Fibroblast of lung (primary cell): ENCODE data around the gene PFDN5. TPM values are rescaled to one million over a fixed set of nuclear protein-coding genes. Genes with fewer than 3 reads are reported as not detected.

Source experiments
- DNase-seq, 2 donors: peaks; one replicate each; pipeline versions ENCODE4 v3.0.0 to v3.0.0-alpha.2; 2010; ENCODE audit warnings: low read depth in 2 of 2
- H2AFZ ChIP-seq: 2 replicates; pipeline ENCODE4 v1.5.1; 2012; ENCODE audit warnings: low read length, control low read depth, inconsistent platforms
- H3K27ac ChIP-seq: 2 replicates; pipeline ENCODE4 v1.5.1; 2011; ENCODE audit warnings: low read length, control low read depth; ENCODE audit not compliant: insufficient read depth
- H3K27me3 ChIP-seq: 2 replicates; pipeline ENCODE4 v1.5.1; 2011; ENCODE audit warnings: mild to moderate bottlenecking, low read length; ENCODE audit not compliant: control insufficient read depth, insufficient read depth
- H3K36me3 ChIP-seq: 2 replicates; pipeline ENCODE4 v1.5.1; 2011; ENCODE audit warnings: low read length; ENCODE audit not compliant: control insufficient read depth, insufficient read depth
- H3K4me1 ChIP-seq: 2 replicates; pipeline ENCODE4 v1.5.1; 2011; ENCODE audit warnings: low read length; ENCODE audit not compliant: control insufficient read depth, insufficient read depth; ENCODE audit errors: extremely low read depth
- H3K4me2 ChIP-seq: 2 replicates; pipeline ENCODE4 v1.5.1; 2011; ENCODE audit warnings: low read length, control low read depth; ENCODE audit not compliant: insufficient read depth; ENCODE audit errors: extremely low read depth
- H3K4me3 ChIP-seq, 4 experiments: fragments of 200-600 bp in 1 of 4; sonication (generic) in 1 of 4; replicated peaks in 1 of 4; 2 replicates each; pipeline ENCODE4 v1.5.1; 2011 to 2016; ENCODE audit warnings: low read length in 4 of 4, low read depth in 3 of 4, mild to moderate bottlenecking in 3 of 4, control low read depth in 2 of 4, inconsistent platforms in 1 of 4, mixed read lengths in 1 of 4; ENCODE audit not compliant: insufficient read depth in 1 of 4; ENCODE audit errors: control extremely low read depth in 1 of 4
- H3K79me2 ChIP-seq: 2 replicates; pipeline ENCODE4 v1.5.1; 2012; ENCODE audit warnings: mild to moderate bottlenecking, low read length, inconsistent platforms; ENCODE audit not compliant: control insufficient read depth, insufficient read depth
- H3K9ac ChIP-seq: 2 replicates; pipeline ENCODE4 v1.5.1; 2011; ENCODE audit warnings: mild to moderate bottlenecking, low read length, control low read depth; ENCODE audit not compliant: insufficient read depth
- H3K9me3 ChIP-seq: 2 replicates; pipeline ENCODE4 v1.5.1; 2012; ENCODE audit warnings: low read depth, low read length; ENCODE audit not compliant: control insufficient read depth, insufficient read depth
- H4K20me1 ChIP-seq: 2 replicates; pipeline ENCODE4 v1.5.1; 2011; ENCODE audit warnings: low read length; ENCODE audit not compliant: control insufficient read depth, insufficient read depth; ENCODE audit errors: extremely low read depth
- EZH2 ChIP-seq: IDR thresholded peaks from 2 replicates; pipeline ENCODE4 v1.5.1; 2012; ENCODE audit warnings: low read length, control low read depth, mild to moderate bottlenecking; ENCODE audit errors: missing control alignments
- polyA plus RNA-seq, 2 donors: library from polyadenylated mRNA; depleted of rRNA in 1 of 2; stranded (reverse) in 1 of 2; unstranded in 1 of 2; fragments of >200 nt; gene quantifications; 2 replicates each; pipeline ENCODE4 v1.2.1, GENCODE V29; 2011 to 2012; ENCODE audit warnings: missing spikeins in 1 of 2
- total RNA-seq: library from RNA; depleted of rRNA; stranded (reverse); fragments of >200 nt; gene quantifications from 2 replicates; pipeline ENCODE4 v1.2.1, GENCODE V29; 2014
- TF ChIP-seq, protein P1 (sequence below), 2 donors: IDR thresholded peaks in 1 of 2; conservative IDR thresholded peaks in 1 of 2; 1 replicate in 1 of 2; 2 replicates in 1 of 2; pipeline ENCODE4 v1.5.1; 2011 to 2012; ENCODE audit warnings: low read length in 2 of 2, control low read depth in 1 of 2, inconsistent platforms in 1 of 2, low read depth in 1 of 2, mild to moderate bottlenecking in 1 of 2

Gene PFDN5
- total and polyA plus RNA-seq, 2 donors (not counting 1 experiment from before 2014, with no cell fraction given) = 735 to 1,007 TPM

- Histone ChIP-seq H3K4me2 (peak overlapping the region; percentile 97), H2AFZ (peak overlapping the region; percentile 92), H3K27ac (peak overlapping the region; percentile 85), H3K9ac (peak overlapping the region; percentile 61), H3K9me3 (no peaks in the 10 kb centered on the region), H3K79me2 (peaks cover 26% of the 10 kb centered on the region), H4K20me1 (no peaks in the 10 kb centered on the region), H3K36me3 (peaks cover 2% of the 10 kb centered on the region), H3K4me1 (peaks cover 11% of the 10 kb centered on the region), H3K4me3 (peak overlapping the region; percentile 56 to 93 (median 88)), H3K27me3 (no peaks in the 10 kb centered on the region)
- DNase-seq = peak in 1 of 2 donors; percentile 8
- TF ChIP-seq, protein P1, sequence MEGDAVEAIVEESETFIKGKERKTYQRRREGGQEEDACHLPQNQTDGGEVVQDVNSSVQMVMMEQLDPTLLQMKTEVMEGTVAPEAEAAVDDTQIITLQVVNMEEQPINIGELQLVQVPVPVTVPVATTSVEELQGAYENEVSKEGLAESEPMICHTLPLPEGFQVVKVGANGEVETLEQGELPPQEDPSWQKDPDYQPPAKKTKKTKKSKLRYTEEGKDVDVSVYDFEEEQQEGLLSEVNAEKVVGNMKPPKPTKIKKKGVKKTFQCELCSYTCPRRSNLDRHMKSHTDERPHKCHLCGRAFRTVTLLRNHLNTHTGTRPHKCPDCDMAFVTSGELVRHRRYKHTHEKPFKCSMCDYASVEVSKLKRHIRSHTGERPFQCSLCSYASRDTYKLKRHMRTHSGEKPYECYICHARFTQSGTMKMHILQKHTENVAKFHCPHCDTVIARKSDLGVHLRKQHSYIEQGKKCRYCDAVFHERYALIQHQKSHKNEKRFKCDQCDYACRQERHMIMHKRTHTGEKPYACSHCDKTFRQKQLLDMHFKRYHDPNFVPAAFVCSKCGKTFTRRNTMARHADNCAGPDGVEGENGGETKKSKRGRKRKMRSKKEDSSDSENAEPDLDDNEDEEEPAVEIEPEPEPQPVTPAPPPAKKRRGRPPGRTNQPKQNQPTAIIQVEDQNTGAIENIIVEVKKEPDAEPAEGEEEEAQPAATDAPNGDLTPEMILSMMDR (conservative IDR thresholded peaks at IDR 0.05 in 1 of 2, IDR thresholded peaks at IDR 0.05 in 1 of 2; ENCODE audit: low read depth in 1 of 2, low read length in 2 of 2) = no peak
- peak; percentile 19 for TF ChIP-seq EZH2
Observed at GRCh38 chr12:53268630-53269562, 26.4 kb upstream of the PFDN5 start.

DNA sequence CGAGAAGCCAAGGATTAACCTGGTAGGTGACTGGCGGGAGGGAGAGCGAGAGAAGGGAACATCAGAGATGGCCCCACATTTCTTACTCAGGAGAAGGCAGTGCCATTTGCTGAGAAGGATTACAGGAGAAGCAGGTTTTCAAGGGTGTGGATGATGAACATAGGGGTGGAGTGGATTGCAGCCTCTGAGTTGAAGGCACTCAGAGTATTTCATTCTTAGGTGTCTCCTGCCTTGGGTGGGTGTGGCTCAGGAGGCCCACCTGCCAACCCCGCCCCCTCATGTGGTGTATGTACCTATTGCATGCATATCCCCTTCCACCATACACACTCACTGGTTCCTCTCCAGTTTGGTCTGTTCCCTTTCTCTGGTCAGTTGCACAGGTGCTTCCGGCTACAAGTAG, 20.9 kb upstream of the PFDN5 start:
- Histone ChIP-seq H3K4me3 (no peak overlapping the region), H3K4me2 (no peak overlapping the region), H3K36me3 (peaks cover 9% of the 10 kb centered on the region)

GRCh38 chr12:53276511-53276910, 18.8 kb upstream of the PFDN5 start:
- TF ChIP-seq EZH2 = no peak
- no peaks in the 10 kb centered on the region for H4K20me1 ChIP-seq

More for the DNA sequence above, 20.9 kb upstream of the PFDN5 start:
- H2AFZ ChIP-seq = no peak overlapping the region
- no peak overlapping the region for H3K27ac ChIP-seq
- H4K20me1 ChIP-seq = no peaks in the 10 kb centered on the region
- H3K27me3 ChIP-seq = no peaks in the 10 kb centered on the region
- H3K4me1 ChIP-seq = peaks cover under 1% of the 10 kb centered on the region
- H3K9me3 ChIP-seq = no peaks in the 10 kb centered on the region
- TF ChIP-seq, protein P1 (conservative IDR thresholded peaks at IDR 0.05 in 1 of 2, IDR thresholded peaks at IDR 0.05 in 1 of 2; ENCODE audit: low read depth in 1 of 2, low read length in 2 of 2) = no peak
- no peak for TF ChIP-seq EZH2
- H3K79me2 ChIP-seq = peaks cover 14% of the 10 kb centered on the region
- H3K9ac ChIP-seq = no peak overlapping the region
- DNase-seq = no peak

More at GRCh38 chr12:53276511-53276910, 18.8 kb upstream of the PFDN5 start:
- peaks cover 11% of the 10 kb centered on the region for H3K36me3 ChIP-seq
- DNase-seq = no peak
- no peaks in the 10 kb centered on the region for H3K9me3 ChIP-seq
- H3K27ac ChIP-seq = no peak overlapping the region
- no peak overlapping the region for H3K4me2 ChIP-seq
- no peaks in the 10 kb centered on the region for H3K27me3 ChIP-seq
- H3K4me1 ChIP-seq = no peaks in the 10 kb centered on the region
- no peak overlapping the region for H3K4me3 ChIP-seq
- no peaks in the 10 kb centered on the region for H3K79me2 ChIP-seq
- no peak overlapping the region for H2AFZ ChIP-seq
- H3K9ac ChIP-seq = no peak overlapping the region
